GM19463 (cell line): ENCODE measurements around the gene SNAP91.
"Not testable (repeated sequence)": the region's sequence is repeated elsewhere in the genome, so short reads cannot be mapped to it uniquely, and the experiment has no call there.

ENCODE experiments used
- ATAC-seq: cut with Tn5 transposase; IDR thresholded peaks from one replicate; pipeline ENCODE4 v1.9.1; 2021; ENCODE audit warnings: mild to moderate bottlenecking, moderate library complexity; ENCODE audit not compliant: unreplicated experiment

Gene SNAP91, protein sequence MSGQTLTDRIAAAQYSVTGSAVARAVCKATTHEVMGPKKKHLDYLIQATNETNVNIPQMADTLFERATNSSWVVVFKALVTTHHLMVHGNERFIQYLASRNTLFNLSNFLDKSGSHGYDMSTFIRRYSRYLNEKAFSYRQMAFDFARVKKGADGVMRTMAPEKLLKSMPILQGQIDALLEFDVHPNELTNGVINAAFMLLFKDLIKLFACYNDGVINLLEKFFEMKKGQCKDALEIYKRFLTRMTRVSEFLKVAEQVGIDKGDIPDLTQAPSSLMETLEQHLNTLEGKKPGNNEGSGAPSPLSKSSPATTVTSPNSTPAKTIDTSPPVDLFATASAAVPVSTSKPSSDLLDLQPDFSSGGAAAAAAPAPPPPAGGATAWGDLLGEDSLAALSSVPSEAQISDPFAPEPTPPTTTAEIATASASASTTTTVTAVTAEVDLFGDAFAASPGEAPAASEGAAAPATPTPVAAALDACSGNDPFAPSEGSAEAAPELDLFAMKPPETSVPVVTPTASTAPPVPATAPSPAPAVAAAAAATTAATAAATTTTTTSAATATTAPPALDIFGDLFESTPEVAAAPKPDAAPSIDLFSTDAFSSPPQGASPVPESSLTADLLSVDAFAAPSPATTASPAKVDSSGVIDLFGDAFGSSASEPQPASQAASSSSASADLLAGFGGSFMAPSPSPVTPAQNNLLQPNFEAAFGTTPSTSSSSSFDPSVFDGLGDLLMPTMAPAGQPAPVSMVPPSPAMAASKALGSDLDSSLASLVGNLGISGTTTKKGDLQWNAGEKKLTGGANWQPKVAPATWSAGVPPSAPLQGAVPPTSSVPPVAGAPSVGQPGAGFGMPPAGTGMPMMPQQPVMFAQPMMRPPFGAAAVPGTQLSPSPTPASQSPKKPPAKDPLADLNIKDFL

DNA sequence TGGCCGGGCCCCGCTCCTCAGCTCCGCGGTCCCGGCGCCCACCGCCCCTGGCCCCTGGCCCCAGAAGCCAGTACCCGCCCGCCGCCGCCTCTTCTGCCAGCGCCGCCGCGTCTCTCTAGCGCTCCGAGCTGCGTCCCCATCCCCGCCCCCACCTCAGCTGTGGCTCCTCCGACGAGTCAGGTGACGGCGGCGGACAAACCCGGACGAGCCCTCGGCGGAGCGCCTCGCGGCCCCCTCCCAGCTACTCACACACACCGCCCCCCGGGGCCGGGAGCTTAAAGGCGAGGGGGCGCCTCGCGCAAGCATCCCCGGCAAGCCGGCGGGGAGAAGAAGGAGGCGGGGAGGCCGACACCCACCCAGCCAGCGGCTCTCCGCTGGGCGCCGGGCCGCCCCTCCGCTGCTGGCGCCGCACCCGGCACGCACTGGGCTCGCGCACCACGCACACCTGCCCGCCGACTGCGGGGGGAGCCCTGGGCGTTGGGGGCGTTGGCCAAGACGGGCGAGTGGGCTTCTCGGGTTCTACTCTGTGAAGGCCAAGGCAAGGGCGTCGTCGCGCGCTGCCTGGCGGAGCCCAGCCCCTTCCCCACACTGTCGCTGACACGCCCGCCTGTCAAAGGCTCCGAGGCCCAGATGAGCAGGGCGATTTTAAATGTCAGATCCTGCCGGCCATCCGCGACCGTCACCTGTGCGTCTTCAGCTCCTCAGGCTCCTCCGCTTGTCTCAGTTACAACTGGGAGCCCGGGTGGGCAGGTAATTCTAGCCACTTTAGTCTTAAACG, at the start of gene SNAP91:
SNAP91 (minus strand) TSS at position 132 of the 778 bp plus-strand sequence. CDS start 1,174 bp downstream, outside the sequence.
- ATAC-seq: peak; percentile 37

- no peak for ATAC-seq
Measured at GRCh38 chr6:83758533-83758932, 49.6 kb upstream of the SNAP91 start.

DNA sequence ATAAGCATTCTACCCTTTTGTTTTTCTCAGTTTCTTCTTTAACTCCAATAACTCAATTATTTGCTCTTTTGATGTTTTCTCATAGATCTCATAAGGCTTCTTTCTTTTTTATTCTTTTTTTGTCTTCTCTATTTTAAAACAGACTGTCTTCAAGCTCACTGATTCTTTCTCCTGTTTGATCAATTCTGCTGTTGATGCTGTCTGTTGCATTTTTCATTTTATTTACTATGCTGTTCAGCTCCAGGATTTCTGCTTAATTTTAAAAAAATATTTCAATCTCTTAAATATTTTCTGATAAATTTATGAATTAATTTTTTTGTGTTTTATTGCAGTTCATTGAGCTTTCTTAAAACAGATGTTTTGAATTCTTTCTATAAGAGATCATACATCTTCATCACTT, 48.1 kb upstream of the SNAP91 start:
- no peak for ATAC-seq

DNA sequence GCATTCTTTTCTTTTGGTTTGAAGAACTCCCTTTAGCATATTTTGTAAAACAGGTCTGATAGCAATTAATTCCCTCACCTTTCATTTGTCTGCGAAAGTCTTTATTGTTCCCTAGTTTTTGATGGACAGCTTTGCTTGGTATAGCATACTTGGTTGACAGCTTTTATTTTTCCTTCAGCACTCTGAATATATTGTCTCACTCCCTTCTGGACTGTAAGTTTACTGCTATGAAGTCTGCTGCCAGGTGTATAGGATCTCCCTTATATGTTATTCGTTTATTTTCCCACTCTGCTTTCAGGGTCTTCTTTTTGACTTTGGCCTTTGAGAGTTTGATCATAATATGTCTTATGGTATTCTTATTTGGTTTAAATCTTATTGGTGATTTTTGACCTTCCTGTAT, 47.7 kb upstream of the SNAP91 start:
- ATAC-seq: no peak

DNA sequence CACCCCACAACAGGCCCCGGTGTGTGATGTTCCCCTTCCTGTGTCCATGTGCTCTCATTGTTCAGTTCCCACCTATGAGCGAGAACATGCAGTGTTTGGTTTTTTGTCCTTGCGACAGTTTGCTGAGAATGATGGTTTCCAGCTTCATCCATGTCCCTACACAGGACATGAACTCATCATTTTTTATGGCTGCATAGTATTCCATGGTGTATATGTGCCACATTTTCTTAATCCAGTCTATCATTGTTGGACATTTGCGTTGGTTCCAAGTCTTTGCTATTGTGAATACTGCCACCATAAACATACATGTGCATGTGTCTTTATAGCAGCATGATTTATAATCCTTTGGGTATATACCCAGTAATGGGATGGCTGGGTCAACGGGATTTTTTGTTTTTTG, 43.5 kb upstream of the SNAP91 start:
- not testable (repeated sequence) for ATAC-seq

DNA sequence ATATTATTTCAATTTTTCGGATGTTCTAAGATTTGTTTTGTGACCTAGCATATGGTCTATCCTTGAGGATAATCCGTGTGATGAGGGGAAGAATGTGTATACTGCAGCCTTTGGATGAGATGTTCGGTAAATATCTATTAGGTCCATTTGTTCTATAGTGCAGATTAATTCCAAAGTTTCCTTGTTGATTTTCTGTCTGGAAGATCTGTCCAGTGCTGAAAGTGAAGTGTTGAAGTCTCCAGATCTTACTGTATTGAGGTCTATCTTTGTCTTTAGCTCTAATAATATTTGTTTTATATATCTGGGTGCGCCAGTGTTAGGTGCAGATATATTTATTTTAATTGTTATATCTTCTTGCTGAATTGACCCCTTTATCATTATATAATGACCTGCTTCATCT, 32.2 kb upstream of the SNAP91 start:
- ATAC-seq: no peak

DNA sequence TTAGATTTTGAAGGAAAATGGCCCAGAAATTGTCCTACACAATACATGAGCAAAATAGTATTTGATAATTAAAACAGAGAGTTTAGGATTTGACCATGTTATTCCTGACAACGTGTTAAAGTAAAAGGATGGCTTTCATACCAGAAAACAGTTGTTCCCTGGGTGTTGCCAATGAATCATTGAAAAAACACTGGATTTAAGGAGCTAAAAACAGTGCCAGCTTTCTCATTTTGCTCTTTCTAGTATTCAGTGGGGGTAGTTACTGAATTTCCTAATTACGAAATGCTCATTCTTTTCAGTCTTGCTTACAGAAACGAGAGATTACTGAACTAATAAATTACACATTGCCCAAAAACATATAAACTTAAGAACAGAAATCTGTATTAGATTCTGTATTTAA, 26.6 kb upstream of the SNAP91 start:
- ATAC-seq: no peak

- no peak for ATAC-seq
Measured at GRCh38 chr6:83729871-83730270, 21.0 kb upstream of the SNAP91 start.

DNA sequence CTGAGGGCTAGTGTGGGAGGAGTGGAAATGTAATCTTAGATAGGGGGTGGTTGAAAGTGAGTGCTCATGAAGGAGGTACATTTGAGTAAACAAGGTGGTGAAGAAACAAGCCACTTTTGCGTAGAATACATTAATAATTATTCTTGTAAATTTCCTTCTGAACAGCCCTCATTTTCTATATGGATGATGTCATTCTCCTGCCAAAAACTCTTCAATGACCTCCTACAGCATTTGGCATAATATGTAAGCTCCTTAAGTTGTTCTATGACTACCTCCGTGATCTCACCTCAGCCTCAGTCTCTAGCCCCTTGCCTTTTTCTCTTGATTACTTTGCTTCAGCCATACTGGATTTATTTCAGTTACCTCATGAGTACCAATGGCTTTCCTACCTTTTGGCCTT, 14.0 kb upstream of the SNAP91 start:
- ATAC-seq: no peak

- no peak for ATAC-seq
Measured at GRCh38 chr6:83717809-83718208, 8.9 kb upstream of the SNAP91 start.

GRCh38 chr6:83711958-83712357, 3.1 kb upstream of the SNAP91 start:
- ATAC-seq: no peak

DNA sequence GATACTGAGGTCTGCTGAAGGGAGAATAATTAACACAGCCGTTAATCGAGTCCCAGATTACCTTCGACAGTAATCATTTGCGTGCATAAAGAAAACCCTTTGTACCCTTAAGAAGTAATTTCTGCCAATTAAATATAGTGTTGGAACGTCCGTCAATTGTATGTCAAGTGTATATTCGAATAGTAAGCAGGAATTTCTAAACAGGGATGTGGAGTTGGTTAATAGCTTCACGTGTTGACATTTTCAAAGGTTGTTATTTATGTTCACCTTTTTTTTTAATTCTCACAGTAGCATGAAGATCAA, 798 bp upstream of the SNAP91 start:
- no peak for ATAC-seq

- peak; percentile 50 for ATAC-seq
Measured at GRCh38 chr6:83708546-83708969, 343 bp downstream of the SNAP91 start.

- peak; percentile 30 for ATAC-seq
Measured at GRCh38 chr6:83707829-83708545, 914 bp downstream of the SNAP91 start.

GRCh38 chr6:83702749-83703148, 6.2 kb downstream of the SNAP91 start:
- no peak for ATAC-seq

DNA sequence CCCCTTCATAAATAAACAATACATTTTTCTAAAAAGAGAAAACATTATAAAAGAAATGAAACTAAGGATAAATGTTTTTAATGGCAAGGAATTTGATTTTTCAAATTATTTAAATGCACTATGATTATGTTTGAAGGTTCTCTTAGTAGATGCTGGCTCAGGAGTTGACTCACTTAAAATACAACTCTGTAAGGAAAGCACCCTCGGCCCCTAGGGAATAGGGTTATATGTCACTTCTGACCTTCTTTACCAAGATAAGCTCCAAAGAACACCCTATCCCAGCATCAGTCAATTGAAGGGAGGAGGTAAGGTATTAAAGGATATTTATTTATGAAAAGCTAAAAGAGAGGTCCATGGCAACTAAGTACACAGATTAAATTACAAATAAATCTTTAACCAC, 6.8 kb downstream of the SNAP91 start:
- ATAC-seq: peak; percentile 71

GRCh38 chr6:83696674-83697073, 12.2 kb downstream of the SNAP91 start:
- no peak for ATAC-seq

DNA sequence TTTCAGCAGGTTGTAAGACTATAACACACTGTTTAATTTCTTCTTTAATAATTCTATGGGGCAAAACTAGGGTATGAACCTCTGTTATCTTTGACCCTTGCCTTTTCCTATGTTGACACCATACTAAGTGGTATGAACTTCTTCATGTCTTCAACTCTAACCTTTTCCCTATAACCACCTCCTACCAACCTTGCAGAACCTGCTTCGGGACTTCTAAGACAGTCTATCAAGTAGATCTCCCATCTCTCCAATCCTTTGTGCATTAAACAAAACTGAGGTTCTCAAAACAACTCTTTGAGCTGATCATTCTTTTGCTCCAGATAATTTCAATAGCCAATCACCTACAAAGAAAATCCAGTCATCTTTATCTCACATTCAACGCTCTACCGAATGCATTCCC, 23.4 kb downstream of the SNAP91 start:
- no peak for ATAC-seq

DNA sequence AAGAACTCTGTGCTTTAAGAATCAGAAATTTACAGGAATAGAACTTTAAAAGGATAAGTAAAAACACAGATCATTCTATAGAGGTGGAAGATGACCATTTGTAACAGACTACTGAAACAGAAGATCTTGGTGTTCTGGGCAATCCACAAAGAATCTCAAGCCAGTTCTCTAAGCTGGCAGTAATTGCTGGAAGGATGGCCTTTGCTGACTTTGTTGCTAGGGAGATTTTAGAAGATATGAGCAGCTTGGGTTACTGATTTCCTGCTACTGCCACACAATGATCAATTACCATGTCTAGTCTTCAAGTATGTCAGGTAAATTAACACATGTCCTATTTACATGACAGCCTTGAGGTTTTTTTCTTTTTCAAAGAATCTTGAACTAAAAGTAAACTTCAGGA, 31.1 kb downstream of the SNAP91 start:
- ATAC-seq: no peak

DNA sequence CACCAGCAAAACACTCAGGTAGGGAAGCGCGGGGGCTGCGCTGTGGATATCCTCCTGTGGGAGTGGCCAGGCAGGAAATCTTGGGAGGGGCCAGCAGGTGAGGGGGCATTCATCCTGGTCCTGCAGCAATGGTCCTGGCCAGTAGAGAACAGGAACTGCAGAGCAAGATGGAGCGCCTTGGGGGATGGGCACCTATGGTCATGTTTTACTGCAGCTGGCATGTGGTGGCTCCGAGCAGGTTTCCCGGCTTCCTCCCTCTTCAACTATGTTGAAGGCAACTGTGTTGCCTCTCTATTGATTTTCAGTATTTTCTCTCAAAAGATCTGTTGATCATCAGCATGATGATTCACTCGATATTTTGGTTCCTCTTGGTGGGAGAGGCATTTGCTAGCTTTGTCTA, 70.9 kb downstream of the SNAP91 start:
- no peak for ATAC-seq

DNA sequence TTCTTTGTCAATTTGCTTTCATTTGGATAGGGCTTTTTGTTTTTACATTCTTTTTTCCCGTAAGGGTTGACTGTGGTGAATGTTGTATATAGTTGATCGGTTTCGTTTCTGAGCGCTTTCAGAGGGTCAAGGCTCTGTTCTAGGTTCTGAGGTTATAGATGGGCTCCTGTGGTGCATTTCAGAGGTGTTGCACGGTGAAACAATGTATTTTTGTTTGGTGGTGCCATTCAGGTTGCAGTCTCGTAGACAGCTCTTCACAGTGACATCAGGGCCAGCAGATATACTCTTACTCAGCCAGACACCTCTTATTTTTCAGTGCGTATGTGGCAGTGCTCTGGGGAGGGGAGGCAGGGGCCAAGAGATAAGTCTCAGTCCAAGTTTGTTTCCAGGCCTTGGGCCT, 72.1 kb downstream of the SNAP91 start:
- ATAC-seq: no peak
